GM18909 (cell line): ENCODE results near the gene PUS1.

ENCODE experiments used
- ATAC-seq: cut with Tn5 transposase; IDR thresholded peaks from one replicate; pipeline ENCODE4 v1.9.1; 2021; ENCODE audit warnings: mild to moderate bottlenecking; ENCODE audit not compliant: unreplicated experiment, poor library complexity

PUS1 gene

GRCh38 chr12:131915000-131915689 lies 13.9 kb upstream of the PUS1 start:
- ATAC-seq, result no peak

GRCh38 chr12:131915823-131916222 lies 13.3 kb upstream of the PUS1 start:
- ATAC-seq, result no peak

- no peak for ATAC-seq
Observed at GRCh38 chr12:131916306-131917138, 12.6 kb upstream of the PUS1 start.

- ATAC-seq, result no peak
Observed at GRCh38 chr12:131917139-131917710, 11.9 kb upstream of the PUS1 start.

- no peak for ATAC-seq
Observed at GRCh38 chr12:131917711-131918306, 11.3 kb upstream of the PUS1 start.

GRCh38 chr12:131918311-131919050 lies 10.6 kb upstream of the PUS1 start:
- ATAC-seq, result no peak

- no peak for ATAC-seq
Observed at GRCh38 chr12:131919051-131919347, 10.1 kb upstream of the PUS1 start.

GRCh38 chr12:131919366-131920156 lies 9.5 kb upstream of the PUS1 start:
- no peak for ATAC-seq

- ATAC-seq, result no peak
Observed at GRCh38 chr12:131920157-131920508, 8.9 kb upstream of the PUS1 start.

GRCh38 chr12:131920902-131921840 lies 7.9 kb upstream of the PUS1 start:
- no peak for ATAC-seq

- ATAC-seq, result no peak
Observed at GRCh38 chr12:131921866-131922769, 7.0 kb upstream of the PUS1 start.

GRCh38 chr12:131922772-131923171 lies 6.3 kb upstream of the PUS1 start:
- ATAC-seq, result no peak

- ATAC-seq, result peak; percentile 77
Observed at GRCh38 chr12:131923260-131923659, 5.8 kb upstream of the PUS1 start.

GRCh38 chr12:131927110-131928079 lies 1.7 kb upstream of the PUS1 start:
- no peak for ATAC-seq

GRCh38 chr12:131928080-131928710 lies 881 bp upstream of the PUS1 start:
- peak; percentile 0 for ATAC-seq
